HG03378 (cell line): ENCODE results near the gene TIGAR.

ENCODE experiments used
- ATAC-seq: cut with Tn5 transposase; IDR thresholded peaks from one replicate; pipeline ENCODE4 v1.9.1; 2021; ENCODE audit warnings: mild to moderate bottlenecking, moderate library complexity; ENCODE audit not compliant: unreplicated experiment

Gene TIGAR

GRCh38 chr12:4320853-4321701, at the start of gene TIGAR:
TIGAR (plus strand) TSS chr12:4321213; CDS start chr12:4321272, 59 bp downstream.
- ATAC-seq: peak; percentile 79

- ATAC-seq: peak; percentile 34
These were observed 49.1 kb upstream of the TIGAR start for GRCh38 chr12:4271717-4272423.

GRCh38 chr12:4272424-4273272, 48.4 kb upstream of the TIGAR start:
- ATAC-seq: no peak

- ATAC-seq: no peak
These were observed 47.8 kb upstream of the TIGAR start for GRCh38 chr12:4273273-4273651.

GRCh38 chr12:4273652-4274395, 47.2 kb upstream of the TIGAR start, which contains the start of gene CCND2:
CCND2 (plus strand) TSS chr12:4273762; CDS start chr12:4274041, 279 bp downstream.
- no peak for ATAC-seq

- no peak for ATAC-seq
These were observed 46.5 kb upstream of the TIGAR start for GRCh38 chr12:4274396-4275015.

GRCh38 chr12:4275016-4275869, 45.8 kb upstream of the TIGAR start:
- ATAC-seq: no peak

- no peak for ATAC-seq
These were observed 45.1 kb upstream of the TIGAR start for GRCh38 chr12:4275870-4276301.

- no peak for ATAC-seq
These were observed 44.3 kb upstream of the TIGAR start for GRCh38 chr12:4276524-4277204.

GRCh38 chr12:4277205-4277543, 43.8 kb upstream of the TIGAR start:
- no peak for ATAC-seq

- no peak for ATAC-seq
These were observed 43.2 kb upstream of the TIGAR start for GRCh38 chr12:4277857-4278256.

GRCh38 chr12:4278329-4279197, 42.5 kb upstream of the TIGAR start:
- ATAC-seq: no peak

- ATAC-seq: no peak
These were observed 41.8 kb upstream of the TIGAR start for GRCh38 chr12:4279198-4279690.

- no peak for ATAC-seq
These were observed 40.5 kb upstream of the TIGAR start for GRCh38 chr12:4280351-4281163.

- ATAC-seq: no peak
These were observed 39.8 kb upstream of the TIGAR start for GRCh38 chr12:4281173-4281654.

- ATAC-seq: no peak
These were observed 38.7 kb upstream of the TIGAR start for GRCh38 chr12:4282103-4282891.
